Vagina (tissue), 2 donors: ENCODE results near the gene SLC5A5. TPM values are rescaled to one million over a fixed set of nuclear protein-coding genes. Genes with fewer than 3 reads are reported as not detected.

Source experiments
- DNase-seq, 2 donors: peaks; one replicate each; pipeline ENCODE4 v3.0.0-alpha.2; 2017; ENCODE audit errors: extremely low spot score in 2 of 2
- H3K27ac ChIP-seq: fragments of 200-600 bp; sonication (generic); one replicate; pipeline ENCODE4 v1.5.1; 2019
- H3K27me3 ChIP-seq: fragments of 200-600 bp; sonication (generic); one replicate; pipeline ENCODE4 v1.5.1; 2019
- H3K36me3 ChIP-seq, 2 donors: fragments of 200-600 bp; sonication (generic); one replicate each; pipeline ENCODE4 v1.5.1; 2017 to 2019
- H3K4me1 ChIP-seq: fragments of 200-600 bp; sonication (generic); one replicate; pipeline ENCODE4 v1.5.1; 2019
- H3K4me3 ChIP-seq, 2 donors: fragments of 200-600 bp; sonication (generic); 1 replicate in 1 of 2; 2 replicates in 1 of 2; pipeline ENCODE4 v1.5.1; 2016 to 2019
- H3K9me3 ChIP-seq: fragments of 200-600 bp; sonication (generic); one replicate; pipeline ENCODE4 v1.5.1; 2019
- CTCF ChIP-seq, 3 experiments: fragments of 450-650 bp in 2 of 3; fragments of 200-600 bp in 1 of 3; sonication (generic) in 1 of 3; IDR thresholded peaks; one replicate each; pipeline ENCODE4 v1.5.1; 2017 to 2019; ENCODE audit warnings: antibody characterized with exemption in 3 of 3, mild to moderate bottlenecking in 2 of 3, moderate library complexity in 2 of 3
- POLR2A ChIP-seq, 2 donors: fragments of 450-650 bp; IDR thresholded peaks; one replicate each; pipeline ENCODE4 v1.6.1; 2017; ENCODE audit warnings: antibody characterized with exemption in 2 of 2, mild to moderate bottlenecking in 2 of 2, moderate library complexity in 2 of 2
- POLR2AphosphoS5 ChIP-seq, 2 donors: sonication (generic); formaldehyde crosslinking; IDR thresholded peaks; one replicate each; pipeline ENCODE4 v1.9.0; 2017; ENCODE audit warnings: antibody characterized with exemption in 2 of 2, mild to moderate bottlenecking in 2 of 2, low read depth in 1 of 2; ENCODE audit not compliant: insufficient read depth in 1 of 2
- intact Hi-C: fragments of 100-400 bp; cut with DNase I; formaldehyde crosslinking; loops from one replicate; pipeline ENCODE4 v1.15.1; 2023
- total RNA-seq: library from RNA; depleted of rRNA; stranded (reverse); fragments of >200 nt; gene quantifications from one replicate; pipeline ENCODE4 v1.2.3, GENCODE V29; 2016

Gene SLC5A5
- total RNA-seq, 1 donor from 2014 or later: not detected

- Histone ChIP-seq H3K4me1 (peaks cover 25% of the 10 kb centered on the region), H3K27me3 (no peaks in the 10 kb centered on the region), H3K9me3 (no peaks in the 10 kb centered on the region), H3K27ac (peak within 1 kb of the TSS; percentile 87), H3K36me3 (no peaks in the 10 kb centered on the region), H3K4me3 (peak within 1 kb of the TSS; percentile 68 to 91)
- no peak for DNase-seq
- TF ChIP-seq POLR2A (IDR thresholded peaks at IDR 0.05) (peak in 1 of 2 donors; percentile 74), CTCF (IDR thresholded peaks at IDR 0.05) (peak; percentile 6 to 48 (median 46)), POLR2AphosphoS5 (IDR thresholded peaks at IDR 0.05; ENCODE audit: insufficient read depth in 1 of 2, low read depth in 1 of 2) (peak; percentile 97 to 98)
- intact Hi-C loops: loop anchor here (5.0 kb wide), 1 partner anchor 70 kb away; no protein-coding TSS in a partner anchor
Measured at GRCh38 chr19:17932485-17933338, 61.0 kb downstream of the SLC5A5 start, which contains the start of gene CCDC124. CCDC124 (plus strand) TSS chr19:17933015; CDS start chr19:17936421, 3,406 bp downstream.

- intact Hi-C loops: loop anchor here (5.0 kb wide), 1 partner anchor 71 kb away; no protein-coding TSS in a partner anchor
- Histone ChIP-seq H3K9me3 (no peaks in the 10 kb centered on the region), H3K36me3 (no peaks in the 10 kb centered on the region), H3K4me1 (peaks cover 25% of the 10 kb centered on the region), H3K4me3 (peak overlapping the region; percentile 68 to 91), H3K27me3 (no peaks in the 10 kb centered on the region), H3K27ac (peak overlapping the region; percentile 87)
- TF ChIP-seq CTCF (IDR thresholded peaks at IDR 0.05) (no peak), POLR2AphosphoS5 (IDR thresholded peaks at IDR 0.05; ENCODE audit: insufficient read depth in 1 of 2, low read depth in 1 of 2) (peak in 1 of 2 donors; percentile 60)
- DNase-seq: no peak
Measured at GRCh38 chr19:17933414-17934129, 61.8 kb downstream of the SLC5A5 start.

- DNase-seq: no peak
- H3K27ac ChIP-seq: no peak overlapping the region
- intact Hi-C loops: no loop called here
- TF ChIP-seq POLR2AphosphoS5 (IDR thresholded peaks at IDR 0.05; ENCODE audit: insufficient read depth in 1 of 2, low read depth in 1 of 2) (no peak), CTCF (IDR thresholded peaks at IDR 0.05) (no peak), POLR2A (IDR thresholded peaks at IDR 0.05) (no peak)
- no peaks in the 10 kb centered on the region for H3K9me3 ChIP-seq
- no peaks in the 10 kb centered on the region for H3K27me3 ChIP-seq
- H3K4me3 ChIP-seq: no peak overlapping the region
- H3K36me3 ChIP-seq: peaks cover 0 to 16% of the 10 kb centered on the region in 2 donors
- H3K4me1 ChIP-seq: peaks cover 25% of the 10 kb centered on the region
Measured at GRCh38 chr19:17936379-17936778, 64.6 kb downstream of the SLC5A5 start.

- intact Hi-C loops: no loop called here
- peaks cover 0 to 16% of the 10 kb centered on the region in 2 donors for H3K36me3 ChIP-seq
- H3K27ac ChIP-seq: no peak overlapping the region
- peaks cover 15% of the 10 kb centered on the region for H3K4me1 ChIP-seq
- H3K9me3 ChIP-seq: no peaks in the 10 kb centered on the region
- no peak overlapping the region for H3K4me3 ChIP-seq
- H3K27me3 ChIP-seq: no peaks in the 10 kb centered on the region
- TF ChIP-seq POLR2AphosphoS5 (IDR thresholded peaks at IDR 0.05; ENCODE audit: insufficient read depth in 1 of 2, low read depth in 1 of 2): no peak
- TF ChIP-seq CTCF (IDR thresholded peaks at IDR 0.05): no peak
- no peak for TF ChIP-seq POLR2A (IDR thresholded peaks at IDR 0.05)
- DNase-seq: no peak
Measured at GRCh38 chr19:17937371-17937900, 65.7 kb downstream of the SLC5A5 start.
